Astrocyte (in vitro differentiated cells and primary cell): ENCODE data around the gene PYM1. TPM values are rescaled to one million over a fixed set of nuclear protein-coding genes. Genes with fewer than 3 reads are reported as not detected.

Experiments used
- DNase-seq: peaks from one replicate; pipeline ENCODE4 v3.0.0-alpha.2; 2010; ENCODE audit warnings: low read depth
- FAIRE-seq: peaks from 2 replicates; lab custom pipeline; 2011; peaks lifted over from hg19 to GRCh38; lab: Jason Lieb, UNC
- H2AFZ ChIP-seq: 2 replicates; pipeline ENCODE4 v1.6.0; 2012; ENCODE audit warnings: low read depth, low read length, inconsistent platforms
- H3K27ac ChIP-seq: 2 replicates; pipeline ENCODE4 v1.5.1; 2011; ENCODE audit warnings: low read depth, low read length, inconsistent platforms
- H3K27me3 ChIP-seq: 2 replicates; pipeline ENCODE4 v1.6.0; 2011; ENCODE audit warnings: low read length, inconsistent platforms; ENCODE audit not compliant: insufficient read depth
- H3K36me3 ChIP-seq: 2 replicates; pipeline ENCODE4 v1.5.1; 2011; ENCODE audit warnings: low read length, inconsistent platforms; ENCODE audit not compliant: insufficient read depth
- H3K4me1 ChIP-seq: 2 replicates; pipeline ENCODE4 v1.5.1; 2011; ENCODE audit warnings: low read length, inconsistent platforms; ENCODE audit not compliant: insufficient read depth
- H3K4me2 ChIP-seq: 2 replicates; pipeline ENCODE4 v1.6.0; 2012; ENCODE audit warnings: low read length, inconsistent platforms
- H3K4me3 ChIP-seq: 2 replicates; pipeline ENCODE4 v1.5.1; 2011; ENCODE audit warnings: low read depth, mild to moderate bottlenecking, low read length, inconsistent platforms; ENCODE audit not compliant: insufficient read depth
- H3K79me2 ChIP-seq: 2 replicates; pipeline ENCODE4 v1.6.0; 2012; ENCODE audit warnings: mild to moderate bottlenecking, low read length, inconsistent platforms; ENCODE audit not compliant: insufficient read depth
- H3K9ac ChIP-seq: 2 replicates; pipeline ENCODE4 v1.6.0; 2012; ENCODE audit warnings: mild to moderate bottlenecking, low read length, inconsistent platforms
- H3K9me3 ChIP-seq: 2 replicates; pipeline ENCODE4 v1.5.1; 2012; ENCODE audit warnings: low read depth, mild to moderate bottlenecking, low read length, inconsistent platforms; ENCODE audit not compliant: insufficient read depth
- H4K20me1 ChIP-seq: 2 replicates; pipeline ENCODE4 v1.6.0; 2012; ENCODE audit warnings: low read length, inconsistent platforms; ENCODE audit not compliant: insufficient read depth
- H3K27ac Mint-ChIP-seq: one replicate; pipeline ENCODE4 v1.8.0; 2021; ENCODE audit warnings: mild to moderate bottlenecking, mixed read lengths; ENCODE audit not compliant: unreplicated experiment
- H3K27me3 Mint-ChIP-seq: one replicate; pipeline ENCODE4 v1.8.0; 2021; ENCODE audit warnings: low read depth, mixed read lengths; ENCODE audit not compliant: unreplicated experiment
- H3K36me3 Mint-ChIP-seq: one replicate; pipeline ENCODE4 v1.8.0; 2021; ENCODE audit warnings: low read depth, mixed read lengths; ENCODE audit not compliant: unreplicated experiment
- H3K4me1 Mint-ChIP-seq: one replicate; pipeline ENCODE4 v1.8.0; 2021; ENCODE audit warnings: low read depth, mixed read lengths; ENCODE audit not compliant: unreplicated experiment
- H3K4me3 Mint-ChIP-seq: one replicate; pipeline ENCODE4 v1.8.0; 2021; ENCODE audit warnings: mild to moderate bottlenecking, moderate library complexity, mixed read lengths; ENCODE audit not compliant: unreplicated experiment
- H3K9me3 Mint-ChIP-seq: one replicate; pipeline ENCODE4 v1.8.0; 2021; ENCODE audit warnings: mild to moderate bottlenecking, mixed read lengths; ENCODE audit not compliant: unreplicated experiment
- EZH2 ChIP-seq: IDR thresholded peaks from 2 replicates; pipeline ENCODE4 v1.6.1; 2012; ENCODE audit warnings: mild to moderate bottlenecking, low read length, inconsistent platforms; ENCODE audit not compliant: insufficient read depth
- total RNA-seq: library from RNA; stranded (reverse); gene quantifications from 2 replicates; pipeline ENCODE4 v1.2.1, GENCODE V29; 2021
- TF ChIP-seq, protein P1 (sequence below): IDR thresholded peaks from 2 replicates; pipeline ENCODE4 v1.5.1; 2011; ENCODE audit warnings: low read depth, mild to moderate bottlenecking, inconsistent platforms, low read length, moderate library complexity; ENCODE audit not compliant: insufficient read depth

The PYM1 gene
- total RNA-seq, 1 donor from 2014 or later, result 33.6 TPM

DNA sequence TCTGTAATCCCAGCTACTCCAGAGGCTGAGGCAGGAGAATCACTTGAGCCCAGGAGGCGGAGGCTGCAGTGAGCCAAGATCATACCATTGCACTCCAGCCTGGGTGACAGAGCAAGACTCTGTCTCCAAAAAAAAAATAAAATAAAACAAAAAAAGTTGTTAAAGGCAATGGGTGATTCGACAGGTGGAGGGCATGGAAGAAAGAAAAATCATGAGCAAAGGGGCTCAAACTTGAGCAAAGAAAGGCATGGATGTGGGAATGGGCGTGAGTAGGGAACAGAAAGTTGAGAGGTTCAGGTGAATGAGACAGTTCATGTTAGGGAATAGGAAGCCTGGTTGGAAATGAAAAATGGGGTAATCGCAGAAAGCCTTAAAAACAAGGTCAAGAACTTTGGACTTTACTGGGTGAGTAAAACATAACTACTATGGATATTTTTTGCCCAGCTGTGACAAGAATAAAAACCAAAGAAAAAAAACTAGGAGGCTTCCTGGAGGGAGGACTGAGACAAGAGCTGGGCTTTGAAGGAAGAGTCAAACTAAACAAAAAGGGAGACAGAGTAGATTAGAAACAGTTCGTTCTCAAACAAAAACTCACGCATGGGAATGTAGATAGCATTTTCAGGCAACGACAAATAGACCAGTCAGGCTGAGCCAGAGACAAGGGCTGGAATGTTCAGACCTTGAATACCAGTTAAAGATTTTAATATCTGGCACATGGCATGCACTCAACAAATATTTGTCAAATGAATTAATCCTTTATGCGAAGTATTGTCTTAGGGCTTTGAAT lies 18.8 kb downstream of the PYM1 start:
- H3K4me2 ChIP-seq, result peak overlapping the region; percentile 44
- H2AFZ ChIP-seq, result no peak overlapping the region
- peak overlapping the region; percentile 43 for H3K27ac ChIP-seq
- TF ChIP-seq, protein P1, sequence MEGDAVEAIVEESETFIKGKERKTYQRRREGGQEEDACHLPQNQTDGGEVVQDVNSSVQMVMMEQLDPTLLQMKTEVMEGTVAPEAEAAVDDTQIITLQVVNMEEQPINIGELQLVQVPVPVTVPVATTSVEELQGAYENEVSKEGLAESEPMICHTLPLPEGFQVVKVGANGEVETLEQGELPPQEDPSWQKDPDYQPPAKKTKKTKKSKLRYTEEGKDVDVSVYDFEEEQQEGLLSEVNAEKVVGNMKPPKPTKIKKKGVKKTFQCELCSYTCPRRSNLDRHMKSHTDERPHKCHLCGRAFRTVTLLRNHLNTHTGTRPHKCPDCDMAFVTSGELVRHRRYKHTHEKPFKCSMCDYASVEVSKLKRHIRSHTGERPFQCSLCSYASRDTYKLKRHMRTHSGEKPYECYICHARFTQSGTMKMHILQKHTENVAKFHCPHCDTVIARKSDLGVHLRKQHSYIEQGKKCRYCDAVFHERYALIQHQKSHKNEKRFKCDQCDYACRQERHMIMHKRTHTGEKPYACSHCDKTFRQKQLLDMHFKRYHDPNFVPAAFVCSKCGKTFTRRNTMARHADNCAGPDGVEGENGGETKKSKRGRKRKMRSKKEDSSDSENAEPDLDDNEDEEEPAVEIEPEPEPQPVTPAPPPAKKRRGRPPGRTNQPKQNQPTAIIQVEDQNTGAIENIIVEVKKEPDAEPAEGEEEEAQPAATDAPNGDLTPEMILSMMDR, result no peak
- no peak for TF ChIP-seq EZH2
- no peaks in the 10 kb centered on the region for H3K27me3 ChIP-seq
- peak overlapping the region; percentile 13 for H3K9ac ChIP-seq
- no peak overlapping the region for H3K4me3 Mint-ChIP-seq
- H4K20me1 ChIP-seq, result peaks cover 3% of the 10 kb centered on the region
- no peaks in the 10 kb centered on the region for H3K9me3 Mint-ChIP-seq
- FAIRE-seq (no peak), DNase-seq (peak; percentile 54)
- no peaks in the 10 kb centered on the region for H3K27me3 Mint-ChIP-seq
- H3K27ac Mint-ChIP-seq, result peak overlapping the region; percentile 63
- H3K4me1 Mint-ChIP-seq, result peaks cover 9% of the 10 kb centered on the region
- no peaks in the 10 kb centered on the region for H3K4me1 ChIP-seq
- H3K4me3 ChIP-seq, result no peak overlapping the region
- peaks cover under 1% of the 10 kb centered on the region for H3K36me3 ChIP-seq
- peaks cover 8% of the 10 kb centered on the region for H3K79me2 ChIP-seq
- H3K9me3 ChIP-seq, result no peaks in the 10 kb centered on the region
- H3K36me3 Mint-ChIP-seq, result peaks cover 5% of the 10 kb centered on the region

DNA sequence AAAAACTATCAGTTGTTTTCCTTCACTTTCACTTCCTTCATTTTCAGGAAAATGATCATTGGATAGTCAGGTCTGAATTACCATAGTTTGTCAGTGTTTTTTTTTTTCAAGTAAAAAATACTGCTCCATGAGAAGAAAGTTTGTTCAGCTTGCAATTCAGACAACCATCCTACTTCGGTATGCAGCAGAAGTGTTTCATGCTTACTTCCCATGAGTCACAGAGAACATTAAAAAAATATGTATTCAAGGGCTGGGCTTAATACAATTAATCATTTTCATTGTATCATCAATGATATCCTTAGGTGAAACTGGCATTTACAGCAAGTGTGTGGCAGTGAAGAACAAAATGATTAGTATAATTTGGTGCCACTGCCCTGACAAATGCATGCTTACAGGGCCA lies 21.6 kb downstream of the PYM1 start:
- no peak overlapping the region for H3K4me3 ChIP-seq
- Mint-ChIP-seq H3K9me3 (no peaks in the 10 kb centered on the region), H3K4me1 (peaks cover 11% of the 10 kb centered on the region), H3K36me3 (peaks cover 7% of the 10 kb centered on the region), H3K27me3 (no peaks in the 10 kb centered on the region), H3K27ac (no peak overlapping the region), H3K4me3 (no peak overlapping the region)
- no peak for TF ChIP-seq EZH2
- TF ChIP-seq, protein P1, result no peak
- no peaks in the 10 kb centered on the region for H3K27me3 ChIP-seq
- no peak overlapping the region for H3K27ac ChIP-seq
- FAIRE-seq (no peak), DNase-seq (peak; percentile 55)
- no peaks in the 10 kb centered on the region for H3K79me2 ChIP-seq
- H2AFZ ChIP-seq, result no peak overlapping the region
- no peaks in the 10 kb centered on the region for H3K9me3 ChIP-seq
- peaks cover 5% of the 10 kb centered on the region for H3K36me3 ChIP-seq
- peak overlapping the region; percentile 16 for H3K4me2 ChIP-seq
- H4K20me1 ChIP-seq, result no peaks in the 10 kb centered on the region
- H3K9ac ChIP-seq, result peak overlapping the region; percentile 13
- H3K4me1 ChIP-seq, result no peaks in the 10 kb centered on the region
